Transverse colon (tissue), 4 donors: ENCODE results near the gene DSEL. TPM values are rescaled to one million over a fixed set of nuclear protein-coding genes. Genes with fewer than 3 reads are reported as not detected.

Experiments
- DNase-seq: peaks from one replicate; pipeline ENCODE4 v3.0.0-alpha.2; 2019
- H3K27ac ChIP-seq, 4 donors: fragments of 200-600 bp; sonication (generic); 2 replicates each; pipeline ENCODE4 v1.5.1; 2016 to 2018; ENCODE audit warnings: inconsistent platforms in 4 of 4
- H3K27me3 ChIP-seq: fragments of 200-600 bp; sonication (generic); 2 replicates; pipeline ENCODE4 v1.5.1; 2017; ENCODE audit warnings: inconsistent platforms
- H3K36me3 ChIP-seq, 4 donors: fragments of 200-600 bp; sonication (generic); 2 replicates each; pipeline ENCODE4 v1.5.1; 2017 to 2019; ENCODE audit warnings: inconsistent platforms in 4 of 4
- H3K4me1 ChIP-seq, 4 donors: fragments of 200-600 bp; sonication (generic); 2 replicates each; pipeline ENCODE4 v1.5.1; 2017 to 2020; ENCODE audit warnings: inconsistent platforms in 4 of 4
- H3K4me3 ChIP-seq, 4 donors: fragments of 200-600 bp; sonication (generic); 1 replicate in 1 of 4; 2 replicates in 3 of 4; pipeline versions ENCODE4 v1.5.1 to v1.6.1; 2017 to 2019; ENCODE audit warnings: inconsistent platforms in 4 of 4
- H3K9me3 ChIP-seq, 2 donors: fragments of 200-600 bp; sonication (generic); 2 replicates each; pipeline ENCODE4 v1.5.1; 2017 to 2019; ENCODE audit warnings: inconsistent platforms in 2 of 2
- POLR2A ChIP-seq: fragments of 450-650 bp; IDR thresholded peaks from one replicate; pipeline ENCODE4 v1.6.1; 2016; ENCODE audit warnings: antibody characterized with exemption, mild to moderate bottlenecking, moderate library complexity
- WGBS, 2 donors: methylation state at CpG; one replicate each; pipeline ENCODE4 v1.1.5; 2018; ENCODE audit warnings: low coverage in 1 of 2; 5-methylcytosine and 5-hydroxymethylcytosine counted together
- in situ Hi-C, 4 donors: fragments of 200-750 bp; cut with MboI; loops; one replicate each; pipeline versions ENCODE4 v1.15.0 to v1.15.1; 2017; ENCODE audit warnings: low sequenced_read_pairs in 3 of 4, low pct_ligation_motif_present in 1 of 4, low pct_unique_long_range_greater_than_20kb in 1 of 4
- intact Hi-C: fragments of 100-400 bp; cut with DNase I; formaldehyde crosslinking; loops from one replicate; pipeline ENCODE4 v1.15.1; 2023; ENCODE audit warnings: low total_unique reads
- total RNA-seq, 4 donors: library from RNA; depleted of rRNA; stranded (reverse); fragments of >200 nt; gene quantifications; one replicate each; pipeline ENCODE4 v1.1.0, GENCODE V29; 2016
- TF ChIP-seq, protein P1 (sequence below), 5 experiments: fragments of 200-600 bp in 3 of 5; fragments of 450-650 bp in 2 of 5; sonication (generic) in 3 of 5; IDR thresholded peaks; 1 replicate in 2 of 5; 2 replicates in 3 of 5; pipeline ENCODE4 v1.5.1; 2016 to 2017; ENCODE audit warnings: antibody characterized with exemption in 5 of 5, inconsistent platforms in 3 of 5, mild to moderate bottlenecking in 2 of 5, moderate library complexity in 1 of 5

The DSEL gene
- total RNA-seq, 4 donors from 2014 or later, result 1.2 to 5.1 (median 2.0) TPM

DNA sequence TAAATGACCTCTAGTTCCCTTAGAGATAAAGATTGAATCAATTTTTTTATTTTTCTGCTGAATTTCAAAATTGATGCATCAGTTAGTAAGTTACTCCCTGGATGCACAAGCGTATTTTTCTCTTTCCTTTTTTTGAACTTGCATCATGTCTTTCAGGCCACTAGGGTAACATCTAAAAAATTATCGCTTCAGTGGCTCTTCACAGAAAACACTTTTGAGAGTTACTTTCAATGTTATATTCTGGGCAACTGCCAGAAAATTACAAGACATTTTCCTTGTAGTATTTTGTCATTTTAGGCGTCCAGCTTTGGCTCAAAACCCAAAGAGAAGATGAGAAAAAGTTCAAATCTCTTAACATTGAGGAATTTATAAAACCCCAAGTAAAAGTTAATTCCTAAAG lies 59.8 kb downstream of the DSEL start:
- no peak for TF ChIP-seq POLR2A
- TF ChIP-seq, protein P1, sequence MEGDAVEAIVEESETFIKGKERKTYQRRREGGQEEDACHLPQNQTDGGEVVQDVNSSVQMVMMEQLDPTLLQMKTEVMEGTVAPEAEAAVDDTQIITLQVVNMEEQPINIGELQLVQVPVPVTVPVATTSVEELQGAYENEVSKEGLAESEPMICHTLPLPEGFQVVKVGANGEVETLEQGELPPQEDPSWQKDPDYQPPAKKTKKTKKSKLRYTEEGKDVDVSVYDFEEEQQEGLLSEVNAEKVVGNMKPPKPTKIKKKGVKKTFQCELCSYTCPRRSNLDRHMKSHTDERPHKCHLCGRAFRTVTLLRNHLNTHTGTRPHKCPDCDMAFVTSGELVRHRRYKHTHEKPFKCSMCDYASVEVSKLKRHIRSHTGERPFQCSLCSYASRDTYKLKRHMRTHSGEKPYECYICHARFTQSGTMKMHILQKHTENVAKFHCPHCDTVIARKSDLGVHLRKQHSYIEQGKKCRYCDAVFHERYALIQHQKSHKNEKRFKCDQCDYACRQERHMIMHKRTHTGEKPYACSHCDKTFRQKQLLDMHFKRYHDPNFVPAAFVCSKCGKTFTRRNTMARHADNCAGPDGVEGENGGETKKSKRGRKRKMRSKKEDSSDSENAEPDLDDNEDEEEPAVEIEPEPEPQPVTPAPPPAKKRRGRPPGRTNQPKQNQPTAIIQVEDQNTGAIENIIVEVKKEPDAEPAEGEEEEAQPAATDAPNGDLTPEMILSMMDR (IDR thresholded peaks at IDR 0.05), result no peak
- Histone ChIP-seq H3K27me3 (no peaks in the 10 kb centered on the region), H3K4me3 (no peak overlapping the region), H3K4me1 (no peaks in the 10 kb centered on the region), H3K36me3 (no peaks in the 10 kb centered on the region), H3K27ac (no peak overlapping the region), H3K9me3 (no peaks in the 10 kb centered on the region)
- DNase-seq, result no peak
- intact Hi-C loops (no loop called here), in situ Hi-C loops (no loop called here)
- WGBS, 2 donors, result 49 to 68% methylated on average over 3 of the region's 3 CpGs
